Measurements from ENCODE around the gene HOXC5.

HOXC5 gene

DNA sequence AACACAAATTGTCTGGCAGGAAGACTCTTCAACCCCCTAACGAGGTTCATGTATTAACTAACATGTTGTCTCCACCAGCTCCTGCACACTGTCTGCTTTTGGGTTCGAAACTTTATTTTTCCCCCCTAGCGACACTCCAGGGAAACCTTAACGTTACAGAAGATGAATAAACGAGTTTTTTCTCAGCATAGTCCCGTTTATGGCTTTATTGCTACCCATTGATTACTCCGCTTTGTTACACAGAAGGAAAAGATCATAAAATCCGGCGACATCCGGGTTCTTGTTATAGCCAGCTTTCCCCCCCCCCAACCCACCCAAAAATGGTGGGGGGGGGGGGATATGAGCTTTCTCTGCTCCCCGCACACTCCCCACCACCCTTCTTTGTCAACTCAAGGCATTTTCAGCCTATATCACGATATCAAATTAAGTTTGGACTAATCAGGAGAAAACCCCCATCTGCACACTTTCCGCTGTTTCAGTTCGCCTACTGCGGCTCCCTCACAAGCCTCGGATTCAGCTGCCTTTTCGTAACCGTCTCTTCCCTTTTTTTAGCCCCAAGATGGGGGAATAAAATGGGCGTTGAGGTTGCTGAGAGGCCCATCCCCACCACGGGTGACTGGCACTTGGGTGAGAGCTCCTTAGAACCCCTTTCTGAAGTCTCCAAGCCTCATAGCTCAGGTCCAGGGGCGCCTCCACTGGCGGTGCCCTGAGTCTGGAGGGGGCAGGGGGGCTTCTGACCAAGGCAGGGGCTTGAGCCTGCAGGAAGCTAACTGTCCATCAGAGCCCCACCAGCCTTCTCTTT is 6.0 kb upstream of the HOXC5 start:
- TF ChIP-seq SIN3A (IDR thresholded peaks at IDR 0.05; ENCODE audit: borderline replicate concordance, insufficient read depth, low read length) (no peak), FOXP2 (optimal IDR thresholded peaks at IDR 0.05; ENCODE audit: borderline replicate concordance, extremely low read depth, extremely low read length, insufficient read depth) (no peak), POLR2AphosphoS5 (IDR thresholded peaks at IDR 0.05; ENCODE audit: low read depth, low read length) (no peak), TAF1 (IDR thresholded peaks at IDR 0.05; ENCODE audit: borderline replicate concordance, insufficient read depth, low read length) (no peak)
- TF ChIP-seq, protein P1, sequence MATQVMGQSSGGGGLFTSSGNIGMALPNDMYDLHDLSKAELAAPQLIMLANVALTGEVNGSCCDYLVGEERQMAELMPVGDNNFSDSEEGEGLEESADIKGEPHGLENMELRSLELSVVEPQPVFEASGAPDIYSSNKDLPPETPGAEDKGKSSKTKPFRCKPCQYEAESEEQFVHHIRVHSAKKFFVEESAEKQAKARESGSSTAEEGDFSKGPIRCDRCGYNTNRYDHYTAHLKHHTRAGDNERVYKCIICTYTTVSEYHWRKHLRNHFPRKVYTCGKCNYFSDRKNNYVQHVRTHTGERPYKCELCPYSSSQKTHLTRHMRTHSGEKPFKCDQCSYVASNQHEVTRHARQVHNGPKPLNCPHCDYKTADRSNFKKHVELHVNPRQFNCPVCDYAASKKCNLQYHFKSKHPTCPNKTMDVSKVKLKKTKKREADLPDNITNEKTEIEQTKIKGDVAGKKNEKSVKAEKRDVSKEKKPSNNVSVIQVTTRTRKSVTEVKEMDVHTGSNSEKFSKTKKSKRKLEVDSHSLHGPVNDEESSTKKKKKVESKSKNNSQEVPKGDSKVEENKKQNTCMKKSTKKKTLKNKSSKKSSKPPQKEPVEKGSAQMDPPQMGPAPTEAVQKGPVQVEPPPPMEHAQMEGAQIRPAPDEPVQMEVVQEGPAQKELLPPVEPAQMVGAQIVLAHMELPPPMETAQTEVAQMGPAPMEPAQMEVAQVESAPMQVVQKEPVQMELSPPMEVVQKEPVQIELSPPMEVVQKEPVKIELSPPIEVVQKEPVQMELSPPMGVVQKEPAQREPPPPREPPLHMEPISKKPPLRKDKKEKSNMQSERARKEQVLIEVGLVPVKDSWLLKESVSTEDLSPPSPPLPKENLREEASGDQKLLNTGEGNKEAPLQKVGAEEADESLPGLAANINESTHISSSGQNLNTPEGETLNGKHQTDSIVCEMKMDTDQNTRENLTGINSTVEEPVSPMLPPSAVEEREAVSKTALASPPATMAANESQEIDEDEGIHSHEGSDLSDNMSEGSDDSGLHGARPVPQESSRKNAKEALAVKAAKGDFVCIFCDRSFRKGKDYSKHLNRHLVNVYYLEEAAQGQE (IDR thresholded peaks at IDR 0.05; ENCODE audit: insufficient read depth in 1 of 2, low read depth in 2 of 2, low read length in 2 of 2): no peak

DNA sequence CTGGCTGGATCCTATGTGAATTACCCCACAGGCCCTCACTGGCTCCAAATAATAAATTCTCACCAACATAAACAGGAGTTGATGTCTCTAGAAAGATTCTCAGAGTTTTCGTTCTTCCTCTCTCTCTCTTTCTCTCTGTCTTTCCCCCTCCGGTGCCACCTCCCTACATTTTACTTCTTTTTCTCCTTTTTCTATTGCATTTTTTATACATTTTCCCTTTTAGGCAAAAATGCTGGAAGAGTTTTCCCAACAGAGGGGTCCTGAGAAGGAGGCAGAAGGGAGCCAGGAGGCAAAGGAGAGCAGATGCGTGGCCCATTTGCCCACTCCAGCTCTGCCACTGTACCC is 5.4 kb upstream of the HOXC5 start:
- TF ChIP-seq SIN3A (IDR thresholded peaks at IDR 0.05; ENCODE audit: borderline replicate concordance, insufficient read depth, low read length) (no peak), POLR2AphosphoS5 (IDR thresholded peaks at IDR 0.05; ENCODE audit: low read depth, low read length) (no peak), FOXP2 (optimal IDR thresholded peaks at IDR 0.05; ENCODE audit: borderline replicate concordance, extremely low read depth, extremely low read length, insufficient read depth) (no peak), TAF1 (IDR thresholded peaks at IDR 0.05; ENCODE audit: borderline replicate concordance, insufficient read depth, low read length) (no peak)
- TF ChIP-seq, protein P1 (IDR thresholded peaks at IDR 0.05; ENCODE audit: insufficient read depth in 1 of 2, low read depth in 2 of 2, low read length in 2 of 2): no peak

DNA sequence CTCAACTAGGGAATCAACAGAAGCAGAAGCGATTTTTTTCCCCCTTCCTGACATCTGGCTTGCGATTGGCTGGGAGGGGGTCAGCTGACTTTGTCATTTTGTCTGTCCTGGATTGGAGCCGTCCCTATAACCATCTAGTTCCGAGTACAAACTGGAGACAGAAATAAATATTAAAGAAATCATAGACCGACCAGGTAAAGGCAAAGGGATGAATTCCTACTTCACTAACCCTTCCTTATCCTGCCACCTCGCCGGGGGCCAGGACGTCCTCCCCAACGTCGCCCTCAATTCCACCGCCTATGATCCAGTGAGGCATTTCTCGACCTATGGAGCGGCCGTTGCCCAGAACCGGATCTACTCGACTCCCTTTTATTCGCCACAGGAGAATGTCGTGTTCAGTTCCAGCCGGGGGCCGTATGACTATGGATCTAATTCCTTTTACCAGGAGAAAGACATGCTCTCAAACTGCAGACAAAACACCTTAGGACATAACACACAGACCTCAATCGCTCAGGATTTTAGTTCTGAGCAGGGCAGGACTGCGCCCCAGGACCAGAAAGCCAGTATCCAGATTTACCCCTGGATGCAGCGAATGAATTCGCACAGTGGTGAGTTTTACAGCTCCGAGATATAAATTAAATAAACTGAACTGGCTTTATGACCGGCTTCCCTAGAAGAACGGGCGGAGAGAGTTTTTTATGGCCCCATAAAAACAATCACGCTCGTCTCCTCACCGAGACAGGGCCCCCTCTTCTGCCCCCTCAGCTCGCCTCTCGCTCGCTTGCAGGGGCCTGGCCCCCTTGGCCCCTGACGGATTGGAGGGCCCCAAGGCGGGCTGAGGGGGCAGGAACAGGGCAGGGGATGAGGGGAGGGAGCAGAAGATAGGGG is 4.3 kb upstream of the HOXC5 start, which contains the start of gene HOXC6:
Gene HOXC6 (plus strand): TSS at position 127 of the 888 bp plus-strand sequence. CDS start 82 bp downstream, at position 209.
- no peak for TF ChIP-seq SIN3A (IDR thresholded peaks at IDR 0.05; ENCODE audit: borderline replicate concordance, insufficient read depth, low read length)
- TF ChIP-seq TAF1 (IDR thresholded peaks at IDR 0.05; ENCODE audit: borderline replicate concordance, insufficient read depth, low read length): no peak
- no peak for TF ChIP-seq FOXP2 (optimal IDR thresholded peaks at IDR 0.05; ENCODE audit: borderline replicate concordance, extremely low read depth, extremely low read length, insufficient read depth)
- no peak for TF ChIP-seq POLR2AphosphoS5 (IDR thresholded peaks at IDR 0.05; ENCODE audit: low read depth, low read length)
- TF ChIP-seq, protein P1 (IDR thresholded peaks at IDR 0.05; ENCODE audit: insufficient read depth in 1 of 2, low read depth in 2 of 2, low read length in 2 of 2): no peak

DNA sequence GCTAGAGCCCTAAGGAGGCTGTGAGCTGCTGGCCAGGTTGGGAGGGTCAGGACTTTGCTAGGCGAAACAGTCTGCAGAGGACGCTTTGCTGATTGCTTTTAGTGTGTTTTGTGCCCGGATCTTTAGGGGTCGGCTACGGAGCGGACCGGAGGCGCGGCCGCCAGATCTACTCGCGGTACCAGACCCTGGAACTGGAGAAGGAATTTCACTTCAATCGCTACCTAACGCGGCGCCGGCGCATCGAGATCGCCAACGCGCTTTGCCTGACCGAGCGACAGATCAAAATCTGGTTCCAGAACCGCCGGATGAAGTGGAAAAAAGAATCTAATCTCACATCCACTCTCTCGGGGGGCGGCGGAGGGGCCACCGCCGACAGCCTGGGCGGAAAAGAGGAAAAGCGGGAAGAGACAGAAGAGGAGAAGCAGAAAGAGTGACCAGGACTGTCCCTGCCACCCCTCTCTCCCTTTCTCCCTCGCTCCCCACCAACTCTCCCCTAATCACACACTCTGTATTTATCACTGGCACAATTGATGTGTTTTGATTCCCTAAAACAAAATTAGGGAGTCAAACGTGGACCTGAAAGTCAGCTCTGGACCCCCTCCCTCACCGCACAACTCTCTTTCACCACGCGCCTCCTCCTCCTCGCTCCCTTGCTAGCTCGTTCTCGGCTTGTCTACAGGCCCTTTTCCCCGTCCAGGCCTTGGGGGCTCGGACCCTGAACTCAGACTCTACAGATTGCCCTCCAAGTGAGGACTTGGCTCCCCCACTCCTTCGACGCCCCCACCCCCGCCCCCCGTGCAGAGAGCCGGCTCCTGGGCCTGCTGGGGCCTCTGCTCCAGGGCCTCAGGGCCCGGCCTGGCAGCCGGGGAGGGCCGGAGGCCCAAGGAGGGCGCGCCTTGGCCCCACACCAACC is 3.1 kb upstream of the HOXC5 start:
- TF ChIP-seq POLR2AphosphoS5 (IDR thresholded peaks at IDR 0.05; ENCODE audit: low read depth, low read length) (no peak), FOXP2 (optimal IDR thresholded peaks at IDR 0.05; ENCODE audit: borderline replicate concordance, extremely low read depth, extremely low read length, insufficient read depth) (no peak), TAF1 (IDR thresholded peaks at IDR 0.05; ENCODE audit: borderline replicate concordance, insufficient read depth, low read length) (no peak), SIN3A (IDR thresholded peaks at IDR 0.05; ENCODE audit: borderline replicate concordance, insufficient read depth, low read length) (no peak)
- TF ChIP-seq, protein P1 (IDR thresholded peaks at IDR 0.05; ENCODE audit: insufficient read depth in 1 of 2, low read depth in 2 of 2, low read length in 2 of 2): no peak
